Breast epithelium (tissue), 4 donors: ENCODE measurements around the gene NDUFB7. TPM values are rescaled to one million over a fixed set of nuclear protein-coding genes. Genes with fewer than 3 reads are reported as not detected.
"Not testable (repeated sequence)": the region's sequence is repeated elsewhere in the genome, so short reads cannot be mapped to it uniquely, and the experiment has no call there.

Experiments
- DNase-seq, 2 donors: peaks; one replicate each; pipeline ENCODE4 v3.0.0-alpha.2; 2019; ENCODE audit warnings: low spot score in 2 of 2
- H3K27ac ChIP-seq, 2 donors: fragments of 200-600 bp; sonication (generic) in 1 of 2; one replicate each; pipeline ENCODE4 v1.5.1; 2016 to 2019; ENCODE audit warnings: mild to moderate bottlenecking in 1 of 2
- H3K27me3 ChIP-seq, 2 donors: fragments of 200-600 bp; sonication (generic) in 1 of 2; one replicate each; pipeline versions ENCODE4 v1.5.1 to v1.6.0; 2017 to 2019; ENCODE audit warnings: control low read depth in 1 of 2, mild to moderate bottlenecking in 1 of 2
- H3K36me3 ChIP-seq: fragments of 200-600 bp; one replicate; pipeline ENCODE4 v1.5.1; 2019
- H3K4me1 ChIP-seq, 2 donors: fragments of 200-600 bp; sonication (generic); one replicate each; pipeline ENCODE4 v1.5.1; 2016 to 2019; ENCODE audit warnings: control low read depth in 1 of 2
- H3K4me3 ChIP-seq, 3 donors: fragments of 200-600 bp; sonication (generic); 1 replicate in 2 of 3; 2 replicates in 1 of 3; pipeline ENCODE4 v1.5.1; 2016 to 2019; ENCODE audit warnings: mild to moderate bottlenecking in 3 of 3, moderate library complexity in 2 of 3
- H3K9me3 ChIP-seq, 2 donors: fragments of 200-600 bp; sonication (generic) in 1 of 2; one replicate each; pipeline ENCODE4 v1.5.1; 2016 to 2019; ENCODE audit warnings: control low read depth in 1 of 2
- POLR2A ChIP-seq: fragments of 450-650 bp; IDR thresholded peaks from one replicate; pipeline ENCODE4 v1.6.1; 2016; ENCODE audit warnings: antibody characterized with exemption, mild to moderate bottlenecking, moderate library complexity
- POLR2AphosphoS5 ChIP-seq, 3 donors: sonication (generic); formaldehyde crosslinking; IDR thresholded peaks; one replicate each; pipeline ENCODE4 v1.6.1; 2017; ENCODE audit warnings: antibody characterized with exemption in 3 of 3
- intact Hi-C: fragments of 100-400 bp; cut with DNase I; formaldehyde crosslinking; loops from one replicate; pipeline ENCODE4 v1.15.1; 2023; ENCODE audit warnings: low total_unique reads
- total RNA-seq, 3 donors: library from RNA; depleted of rRNA; stranded (reverse); fragments of >200 nt; gene quantifications; one replicate each; pipeline ENCODE4 v1.1.0, GENCODE V29; 2016
- TF ChIP-seq, protein P1 (sequence below), 3 donors: fragments of 450-650 bp; IDR thresholded peaks; one replicate each; pipeline ENCODE4 v1.5.1; 2016 to 2017; ENCODE audit warnings: antibody characterized with exemption in 3 of 3, mild to moderate bottlenecking in 3 of 3, moderate library complexity in 3 of 3

Gene NDUFB7
- total RNA-seq, 3 donors from 2014 or later, result 283 to 388 (median 299) TPM

DNA sequence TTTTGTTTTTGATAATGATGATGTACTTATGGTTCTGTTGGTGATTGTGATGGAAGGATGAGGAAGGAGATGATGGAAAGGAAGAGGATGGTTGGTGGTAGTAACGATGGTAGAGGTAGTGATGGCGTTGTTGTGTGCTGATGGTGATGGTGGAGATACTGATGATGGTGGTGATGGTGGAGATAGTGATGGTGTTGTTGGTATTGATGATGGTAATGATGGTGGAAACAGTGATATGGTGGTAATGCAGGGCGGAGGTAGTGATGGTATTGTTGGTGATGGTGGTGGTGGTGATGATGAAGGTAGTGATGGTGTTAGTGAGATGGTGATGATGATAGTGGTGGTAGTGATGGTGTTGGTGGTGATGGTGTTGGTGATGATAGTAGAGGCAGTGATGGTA lies 23.7 kb upstream of the NDUFB7 start:
- no peak for DNase-seq
- H3K27ac ChIP-seq, result no peak overlapping the region
- no peaks in the 10 kb centered on the region for H3K27me3 ChIP-seq
- no peaks in the 10 kb centered on the region for H3K9me3 ChIP-seq
- intact Hi-C loops, result no loop called here
- no peaks in the 10 kb centered on the region for H3K4me1 ChIP-seq
- TF ChIP-seq, protein P1, sequence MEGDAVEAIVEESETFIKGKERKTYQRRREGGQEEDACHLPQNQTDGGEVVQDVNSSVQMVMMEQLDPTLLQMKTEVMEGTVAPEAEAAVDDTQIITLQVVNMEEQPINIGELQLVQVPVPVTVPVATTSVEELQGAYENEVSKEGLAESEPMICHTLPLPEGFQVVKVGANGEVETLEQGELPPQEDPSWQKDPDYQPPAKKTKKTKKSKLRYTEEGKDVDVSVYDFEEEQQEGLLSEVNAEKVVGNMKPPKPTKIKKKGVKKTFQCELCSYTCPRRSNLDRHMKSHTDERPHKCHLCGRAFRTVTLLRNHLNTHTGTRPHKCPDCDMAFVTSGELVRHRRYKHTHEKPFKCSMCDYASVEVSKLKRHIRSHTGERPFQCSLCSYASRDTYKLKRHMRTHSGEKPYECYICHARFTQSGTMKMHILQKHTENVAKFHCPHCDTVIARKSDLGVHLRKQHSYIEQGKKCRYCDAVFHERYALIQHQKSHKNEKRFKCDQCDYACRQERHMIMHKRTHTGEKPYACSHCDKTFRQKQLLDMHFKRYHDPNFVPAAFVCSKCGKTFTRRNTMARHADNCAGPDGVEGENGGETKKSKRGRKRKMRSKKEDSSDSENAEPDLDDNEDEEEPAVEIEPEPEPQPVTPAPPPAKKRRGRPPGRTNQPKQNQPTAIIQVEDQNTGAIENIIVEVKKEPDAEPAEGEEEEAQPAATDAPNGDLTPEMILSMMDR (IDR thresholded peaks at IDR 0.05), result no peak
- TF ChIP-seq POLR2AphosphoS5 (IDR thresholded peaks at IDR 0.05), result no peak
- no peak for TF ChIP-seq POLR2A
- H3K36me3 ChIP-seq, result no peaks in the 10 kb centered on the region
- H3K4me3 ChIP-seq, result no peak overlapping the region

DNA sequence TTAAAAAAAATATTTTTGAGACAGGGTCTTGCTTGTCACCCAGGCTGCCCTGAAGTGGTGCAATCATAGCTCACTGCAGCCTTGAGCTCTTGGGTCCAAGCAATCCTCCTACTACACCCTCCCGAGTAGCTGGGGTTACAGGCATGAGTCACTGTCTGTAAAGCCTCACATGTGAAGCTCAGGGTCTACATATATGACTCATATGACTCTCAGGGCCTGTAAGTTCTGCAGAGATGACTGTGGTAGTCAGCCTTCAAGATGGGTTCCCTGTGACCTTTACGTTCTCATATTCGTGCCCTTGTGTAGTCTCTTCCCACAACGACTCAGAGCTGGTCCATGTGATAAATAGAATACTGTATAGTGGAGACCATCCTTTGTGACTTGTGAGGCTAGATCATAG lies 17.6 kb upstream of the NDUFB7 start:
- H3K27me3 ChIP-seq, DNase-seq, H3K36me3 ChIP-seq, H3K9me3 ChIP-seq, H3K4me3 ChIP-seq, H3K4me1 ChIP-seq, H3K27ac ChIP-seq, intact Hi-C loops: not testable (repeated sequence)

DNA sequence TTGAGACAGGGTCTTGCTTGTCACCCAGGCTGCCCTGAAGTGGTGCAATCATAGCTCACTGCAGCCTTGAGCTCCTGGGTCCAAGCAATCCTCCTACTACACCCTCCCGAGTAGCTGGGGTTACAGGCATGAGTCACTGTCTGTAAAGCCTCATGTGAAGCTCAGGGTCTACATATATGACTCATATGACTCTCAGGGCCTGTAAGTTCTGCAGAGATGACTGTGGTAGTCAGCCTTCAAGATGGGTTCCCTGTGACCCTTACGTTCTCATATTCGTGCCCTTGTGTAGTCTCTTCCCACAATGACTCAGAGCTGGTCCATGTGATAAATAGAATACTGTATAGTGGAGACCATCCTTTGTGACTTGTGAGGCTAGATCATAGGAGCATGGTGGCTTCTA lies 13.3 kb upstream of the NDUFB7 start:
- H3K36me3 ChIP-seq, H3K9me3 ChIP-seq, H3K27ac ChIP-seq, H3K27me3 ChIP-seq, intact Hi-C loops, H3K4me3 ChIP-seq, H3K4me1 ChIP-seq, DNase-seq: not testable (repeated sequence)

DNA sequence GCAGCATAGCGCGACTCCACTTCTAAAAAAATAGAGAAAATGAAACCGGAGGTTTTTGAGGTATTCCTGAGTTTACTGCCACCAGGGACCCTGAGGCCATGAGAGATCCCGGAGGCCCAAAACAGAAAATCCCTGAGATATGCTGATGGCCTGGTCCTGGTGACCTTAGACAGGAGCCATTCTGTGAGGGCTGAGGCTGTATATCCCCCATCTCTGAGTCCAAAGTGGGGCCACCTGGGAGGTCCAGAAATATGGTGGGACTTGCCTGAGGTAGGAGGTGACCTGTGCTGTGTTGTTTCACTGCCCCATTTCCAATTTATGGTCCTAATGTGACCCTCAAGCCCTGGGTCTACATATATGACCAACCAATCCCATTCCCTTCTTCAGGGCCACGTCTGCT lies 12.5 kb upstream of the NDUFB7 start:
- H3K4me1 ChIP-seq, H3K27me3 ChIP-seq, H3K36me3 ChIP-seq, H3K27ac ChIP-seq, H3K9me3 ChIP-seq, H3K4me3 ChIP-seq, intact Hi-C loops, DNase-seq: not testable (repeated sequence)

DNA sequence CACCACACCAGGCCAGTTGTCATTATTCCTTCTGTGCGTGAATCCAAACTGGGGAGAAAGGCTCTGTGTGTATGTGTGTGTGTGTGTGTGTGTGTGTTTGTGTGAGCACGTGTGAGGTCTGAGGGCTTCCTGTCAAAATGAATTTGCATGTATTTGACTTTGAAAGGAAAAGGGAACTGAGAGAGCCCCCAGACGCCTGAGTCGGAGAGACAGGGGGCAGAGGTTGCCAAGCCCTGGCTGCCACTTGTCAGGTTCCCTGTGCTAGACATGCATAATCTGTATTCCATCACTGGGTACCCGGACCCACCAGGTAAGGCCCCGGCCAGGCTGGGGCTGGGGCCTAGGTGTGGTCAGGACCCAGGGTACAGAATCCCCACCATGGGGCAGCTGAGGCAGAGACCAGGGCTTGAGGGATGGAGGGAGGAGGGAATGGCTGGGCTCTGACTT lies 11.1 kb upstream of the NDUFB7 start, which contains the start of gene CLEC17A:
Gene CLEC17A, plus strand, starts transcription at position 191 of the 447 bp plus-strand sequence. Its CDS starts 77 bp downstream, at position 268.
- no peaks in the 10 kb centered on the region for H3K9me3 ChIP-seq
- TF ChIP-seq POLR2AphosphoS5 (IDR thresholded peaks at IDR 0.05) (no peak), POLR2A (no peak)
- intact Hi-C loops, result no loop called here
- no peak for DNase-seq
- no peaks in the 10 kb centered on the region for H3K27me3 ChIP-seq
- H3K4me3 ChIP-seq, result no peak within 1 kb of the TSS
- no peaks in the 10 kb centered on the region for H3K4me1 ChIP-seq
- no peaks in the 10 kb centered on the region for H3K36me3 ChIP-seq
- no peak within 1 kb of the TSS for H3K27ac ChIP-seq

DNA sequence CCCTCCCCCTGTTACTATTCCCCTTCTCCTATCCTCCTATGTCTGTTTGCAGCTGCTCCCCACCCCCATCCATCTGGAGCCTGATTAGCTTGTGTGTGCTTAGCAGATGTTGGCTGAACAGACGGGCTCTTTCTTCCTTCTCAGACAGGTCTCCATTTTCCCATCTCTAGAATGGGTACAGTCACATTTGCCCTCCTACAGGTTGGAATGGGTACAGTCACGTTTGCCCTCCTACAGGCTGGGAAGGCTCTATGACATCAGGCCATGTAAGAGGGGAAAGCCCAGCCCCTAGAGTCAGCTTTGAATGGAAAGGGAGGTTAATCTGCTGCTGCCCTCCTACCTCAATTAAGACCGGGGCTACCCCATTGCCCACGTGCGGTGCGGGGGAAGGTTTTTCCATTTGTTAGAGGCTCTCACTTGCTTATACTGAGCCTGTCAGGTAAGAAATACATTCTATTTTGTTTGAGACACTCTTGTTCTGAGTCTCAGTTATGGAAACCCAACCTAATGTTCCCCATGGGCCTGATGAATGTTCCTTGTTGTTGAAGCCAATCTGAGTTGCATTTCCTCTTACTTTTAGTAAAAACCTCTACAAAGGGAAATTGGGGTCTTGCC lies 8.9 kb upstream of the NDUFB7 start:
- Histone ChIP-seq H3K4me1 (no peaks in the 10 kb centered on the region), H3K36me3 (no peaks in the 10 kb centered on the region), H3K27ac (no peak overlapping the region), H3K9me3 (no peaks in the 10 kb centered on the region), H3K4me3 (no peak overlapping the region), H3K27me3 (no peaks in the 10 kb centered on the region)
- TF ChIP-seq POLR2AphosphoS5 (IDR thresholded peaks at IDR 0.05) (no peak), POLR2A (no peak)
- TF ChIP-seq, protein P1 (IDR thresholded peaks at IDR 0.05), result no peak
- intact Hi-C loops, result no loop called here
- DNase-seq, result no peak

DNA sequence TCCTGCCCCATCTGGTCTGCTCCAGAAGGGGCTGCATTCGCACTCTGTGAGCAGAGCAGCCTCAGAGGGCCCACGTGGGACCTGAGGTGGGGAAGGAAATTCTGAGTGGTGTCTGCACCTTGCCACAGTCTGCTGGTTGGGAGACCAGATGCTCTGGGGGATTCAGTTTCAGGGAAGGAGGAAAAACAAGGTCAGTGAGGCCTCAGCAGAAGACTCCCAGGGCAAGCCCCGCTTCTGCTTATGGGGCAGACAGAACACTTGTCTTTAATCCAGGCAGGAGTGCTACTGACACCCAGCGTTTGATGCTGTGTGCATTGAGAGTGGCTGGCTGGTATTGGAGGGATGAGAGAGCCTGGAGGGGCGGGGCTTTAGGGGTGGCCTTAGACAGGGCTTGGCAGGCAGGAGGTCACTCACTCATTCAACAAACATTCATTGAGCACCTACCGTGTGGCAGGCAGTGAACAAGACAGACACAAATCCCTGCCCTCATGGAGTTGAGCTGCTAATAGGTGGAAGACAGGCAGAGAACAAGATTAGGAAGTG lies 6.1 kb upstream of the NDUFB7 start:
- intact Hi-C loops, result no loop called here
- Histone ChIP-seq H3K27me3 (no peaks in the 10 kb centered on the region), H3K4me1 (no peaks in the 10 kb centered on the region), H3K27ac (no peak overlapping the region), H3K36me3 (no peaks in the 10 kb centered on the region), H3K9me3 (no peaks in the 10 kb centered on the region), H3K4me3 (no peak overlapping the region)
- TF ChIP-seq POLR2AphosphoS5 (IDR thresholded peaks at IDR 0.05), result no peak
- TF ChIP-seq, protein P1 (IDR thresholded peaks at IDR 0.05), result no peak
- TF ChIP-seq POLR2A, result no peak
- no peak for DNase-seq
